OCI-LY3 (cell line): ENCODE data around the gene CORT.
"Not testable (repeated sequence)": the region's sequence is repeated elsewhere in the genome, so short reads cannot be mapped to it uniquely, and the experiment has no call there.

Source experiments
- H2AFZ ChIP-seq: fragments of 200-600, 300-600 bp; shearing (Covaris generic); 2 replicates; pipeline ENCODE4 v1.6.0; 2014; ENCODE audit warnings: antibody characterized with exemption, low read depth, low read length
- H3K27ac ChIP-seq: fragments of 200-600, 300-600 bp; sonication (generic); 2 replicates; pipeline ENCODE4 v1.5.1; 2014; ENCODE audit warnings: mild to moderate bottlenecking, low read length, moderate library complexity, mixed read lengths
- H3K27me3 ChIP-seq: fragments of 200-600, 300-600 bp; sonication (generic); 2 replicates; pipeline ENCODE4 v1.6.1; 2014; ENCODE audit warnings: low read depth, low read length, mixed read lengths
- H3K36me3 ChIP-seq: fragments of 200-600, 300-600 bp; sonication (generic); replicated peaks from 2 replicates; pipeline ENCODE3; 2014; ENCODE audit warnings: low read depth, low read length, mixed read lengths
- H3K4me1 ChIP-seq: fragments of 300-600, 200-600 bp; sonication (generic); 2 replicates; pipeline ENCODE4 v1.6.1; 2014; ENCODE audit warnings: low read length, mixed read lengths
- H3K4me2 ChIP-seq: fragments of 200-600, 300-600 bp; sonication (generic); 2 replicates; pipeline ENCODE4 v1.6.1; 2014; ENCODE audit warnings: low read length, mixed read lengths
- H3K4me3 ChIP-seq: fragments of 300-600, 200-600 bp; sonication (generic); 2 replicates; pipeline ENCODE4 v1.5.1; 2014; ENCODE audit warnings: antibody characterized with exemption, mild to moderate bottlenecking, low read length, moderate library complexity
- H3K79me2 ChIP-seq: fragments of 300-600, 200-600 bp; shearing (Covaris generic); 2 replicates; pipeline ENCODE4 v1.6.1; 2014; ENCODE audit warnings: mild to moderate bottlenecking, low read length, mixed read lengths
- H3K9ac ChIP-seq: fragments of 300-600, 200-600 bp; shearing (Covaris generic); 2 replicates; pipeline ENCODE4 v1.6.0; 2014; ENCODE audit warnings: mild to moderate bottlenecking, low read length, moderate library complexity
- H3K9me3 ChIP-seq: fragments of 200-600, 300-600 bp; shearing (Covaris generic); 2 replicates; pipeline ENCODE4 v1.6.1; 2014; ENCODE audit warnings: low read length, mixed read lengths; ENCODE audit not compliant: insufficient read depth
- H4K20me1 ChIP-seq: fragments of 200-600, 300-600 bp; sonication (generic); 2 replicates; pipeline ENCODE4 v1.6.1; 2016; ENCODE audit warnings: low read length, mixed read lengths; ENCODE audit not compliant: insufficient read depth
- EZH2phosphoT487 ChIP-seq: fragments of 200-600 bp; shearing (Covaris generic); IDR thresholded peaks from 2 replicates; pipeline ENCODE4 v1.6.1; 2018; ENCODE audit warnings: antibody characterized with exemption, mixed run types, low read depth
- TF ChIP-seq, protein P1 (sequence below): fragments of 200-600, 300-600 bp; sonication (generic); IDR thresholded peaks from 2 replicates; pipeline ENCODE4 v1.5.1; 2014; ENCODE audit warnings: antibody characterized with exemption, low read length, low read depth

Gene CORT

DNA sequence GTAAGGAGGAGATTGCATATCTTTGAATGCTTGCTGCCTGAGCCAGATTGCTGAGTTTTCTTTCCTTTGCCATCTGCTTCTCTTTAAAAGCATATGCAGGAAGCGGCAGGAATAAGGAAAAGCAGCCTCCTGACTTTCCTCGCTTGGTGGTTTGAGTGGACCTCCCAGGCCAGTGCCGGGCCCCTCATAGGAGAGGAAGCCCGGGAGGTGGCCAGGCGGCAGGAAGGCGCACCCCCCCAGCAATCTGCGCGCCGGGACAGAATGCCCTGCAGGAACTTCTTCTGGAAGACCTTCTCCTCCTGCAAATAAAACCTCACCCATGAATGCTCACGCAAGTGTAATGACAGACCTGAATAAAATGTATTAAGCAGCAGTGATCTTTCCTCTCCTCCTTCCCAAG, 1.5 kb downstream of the CORT start:
- H4K20me1 ChIP-seq: no peaks in the 10 kb centered on the region
- H3K27me3 ChIP-seq: no peaks in the 10 kb centered on the region
- H3K9ac ChIP-seq: no peak overlapping the region
- H3K27ac ChIP-seq: no peak overlapping the region
- no peak overlapping the region for H3K4me2 ChIP-seq
- no peaks in the 10 kb centered on the region for H3K4me1 ChIP-seq
- no peaks in the 10 kb centered on the region for H3K79me2 ChIP-seq
- no peak for TF ChIP-seq EZH2phosphoT487
- TF ChIP-seq, protein P1, sequence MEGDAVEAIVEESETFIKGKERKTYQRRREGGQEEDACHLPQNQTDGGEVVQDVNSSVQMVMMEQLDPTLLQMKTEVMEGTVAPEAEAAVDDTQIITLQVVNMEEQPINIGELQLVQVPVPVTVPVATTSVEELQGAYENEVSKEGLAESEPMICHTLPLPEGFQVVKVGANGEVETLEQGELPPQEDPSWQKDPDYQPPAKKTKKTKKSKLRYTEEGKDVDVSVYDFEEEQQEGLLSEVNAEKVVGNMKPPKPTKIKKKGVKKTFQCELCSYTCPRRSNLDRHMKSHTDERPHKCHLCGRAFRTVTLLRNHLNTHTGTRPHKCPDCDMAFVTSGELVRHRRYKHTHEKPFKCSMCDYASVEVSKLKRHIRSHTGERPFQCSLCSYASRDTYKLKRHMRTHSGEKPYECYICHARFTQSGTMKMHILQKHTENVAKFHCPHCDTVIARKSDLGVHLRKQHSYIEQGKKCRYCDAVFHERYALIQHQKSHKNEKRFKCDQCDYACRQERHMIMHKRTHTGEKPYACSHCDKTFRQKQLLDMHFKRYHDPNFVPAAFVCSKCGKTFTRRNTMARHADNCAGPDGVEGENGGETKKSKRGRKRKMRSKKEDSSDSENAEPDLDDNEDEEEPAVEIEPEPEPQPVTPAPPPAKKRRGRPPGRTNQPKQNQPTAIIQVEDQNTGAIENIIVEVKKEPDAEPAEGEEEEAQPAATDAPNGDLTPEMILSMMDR: no peak
- H3K4me3 ChIP-seq: no peak overlapping the region
- no peak overlapping the region for H2AFZ ChIP-seq
- H3K36me3 ChIP-seq: no peaks in the 10 kb centered on the region
- H3K9me3 ChIP-seq: no peaks in the 10 kb centered on the region

DNA sequence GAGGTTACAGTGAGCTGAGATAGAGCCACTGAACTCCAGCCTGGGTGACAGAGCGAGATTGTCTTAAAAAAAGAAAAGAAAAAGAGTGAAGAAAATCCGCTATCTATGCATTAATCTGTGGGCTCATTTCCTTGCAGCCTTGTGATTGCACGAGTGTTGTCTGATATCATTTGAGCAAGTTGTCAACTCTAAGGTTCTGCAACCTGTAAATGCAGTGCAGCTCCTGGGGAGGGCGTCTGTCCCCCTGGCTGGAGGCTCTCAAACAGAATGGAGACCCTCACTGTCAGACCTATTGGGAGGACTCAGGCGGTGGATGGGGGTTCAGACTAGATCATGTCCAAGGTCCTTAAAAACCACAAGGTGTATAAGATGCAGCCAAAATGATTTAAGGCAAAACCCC, 6.2 kb downstream of the CORT start:
- Histone ChIP-seq H3K36me3 (no peaks in the 10 kb centered on the region), H3K9ac (no peak overlapping the region), H3K4me1 (no peaks in the 10 kb centered on the region), H3K4me2 (no peak overlapping the region), H4K20me1 (no peaks in the 10 kb centered on the region), H3K27me3 (no peaks in the 10 kb centered on the region), H3K9me3 (no peaks in the 10 kb centered on the region), H3K4me3 (no peak overlapping the region), H3K27ac (no peak overlapping the region), H2AFZ (no peak overlapping the region), H3K79me2 (no peaks in the 10 kb centered on the region)
- TF ChIP-seq, protein P1: no peak
- no peak for TF ChIP-seq EZH2phosphoT487

DNA sequence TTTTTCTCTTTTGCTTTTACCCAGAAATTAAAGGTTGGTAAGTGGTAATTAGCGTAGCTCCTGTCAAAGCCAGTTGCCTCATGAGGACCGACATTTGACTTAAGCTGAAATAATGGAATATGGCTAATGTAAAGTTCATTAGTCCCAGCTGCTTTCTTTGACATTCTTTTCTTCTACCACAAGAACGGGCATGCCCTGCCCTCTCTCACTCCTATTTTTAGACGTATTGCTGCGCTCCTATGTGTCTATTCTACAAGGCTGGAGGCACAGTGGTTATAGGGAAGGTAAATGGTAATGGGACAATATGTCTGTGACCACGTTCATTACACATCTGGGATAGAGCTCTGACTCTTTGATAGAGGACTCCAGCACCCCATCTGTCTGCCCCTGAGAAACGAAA, 6.8 kb downstream of the CORT start:
- no peak overlapping the region for H2AFZ ChIP-seq
- no peak for TF ChIP-seq EZH2phosphoT487
- TF ChIP-seq, protein P1: no peak
- H3K4me2 ChIP-seq: no peak overlapping the region
- H3K9ac ChIP-seq: no peak overlapping the region
- no peaks in the 10 kb centered on the region for H4K20me1 ChIP-seq
- H3K79me2 ChIP-seq: no peaks in the 10 kb centered on the region
- H3K4me1 ChIP-seq: no peaks in the 10 kb centered on the region
- H3K9me3 ChIP-seq: no peaks in the 10 kb centered on the region
- no peak overlapping the region for H3K4me3 ChIP-seq
- H3K27ac ChIP-seq: no peak overlapping the region
- H3K36me3 ChIP-seq: no peaks in the 10 kb centered on the region
- no peaks in the 10 kb centered on the region for H3K27me3 ChIP-seq

DNA sequence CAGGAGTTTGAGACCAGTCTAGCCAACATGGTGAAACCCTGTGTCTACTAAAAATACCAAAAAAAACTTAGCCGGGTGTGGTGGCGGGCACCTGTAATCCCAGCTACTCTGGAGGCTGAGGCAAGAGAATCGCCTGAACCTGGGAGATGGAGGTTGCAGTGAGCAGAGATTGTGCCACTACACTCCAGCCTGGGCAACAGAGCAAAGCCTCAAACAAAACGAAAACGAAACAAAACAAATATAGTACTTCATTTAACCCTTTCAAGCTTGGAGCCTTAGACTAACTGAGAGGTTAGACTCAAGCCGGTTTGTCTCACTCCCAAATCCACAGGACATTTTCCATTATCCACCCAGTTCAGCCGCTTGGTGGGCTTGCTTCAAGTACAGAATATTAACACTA, 7.6 kb downstream of the CORT start:
- H2AFZ ChIP-seq, H3K36me3 ChIP-seq, H4K20me1 ChIP-seq, H3K27me3 ChIP-seq, H3K4me3 ChIP-seq, H3K9ac ChIP-seq, H3K79me2 ChIP-seq, H3K4me2 ChIP-seq, H3K27ac ChIP-seq, H3K9me3 ChIP-seq, H3K4me1 ChIP-seq: not testable (repeated sequence)

DNA sequence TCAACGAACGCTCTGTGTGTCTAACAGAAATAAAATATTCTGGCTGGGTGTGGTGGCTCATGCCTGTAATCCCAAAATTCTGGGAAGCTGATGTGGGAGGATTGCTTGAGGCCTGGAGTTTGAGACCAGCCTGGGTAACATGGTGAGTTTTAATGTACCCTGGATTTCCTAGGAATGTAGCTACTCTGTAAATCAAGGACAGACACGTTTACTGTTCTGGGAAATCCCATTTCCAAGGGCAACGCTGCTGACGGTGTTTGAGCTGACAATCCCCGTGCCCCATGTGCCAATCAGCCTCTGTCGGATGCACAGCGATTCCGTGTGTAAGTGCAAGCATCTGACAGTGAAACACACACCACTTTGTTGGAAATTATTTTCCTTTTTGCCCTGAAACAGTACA, 8.0 kb downstream of the CORT start:
- H2AFZ ChIP-seq: no peak overlapping the region
- no peaks in the 10 kb centered on the region for H4K20me1 ChIP-seq
- no peaks in the 10 kb centered on the region for H3K4me1 ChIP-seq
- H3K36me3 ChIP-seq: no peaks in the 10 kb centered on the region
- H3K9me3 ChIP-seq: no peaks in the 10 kb centered on the region
- no peak overlapping the region for H3K4me2 ChIP-seq
- no peak overlapping the region for H3K9ac ChIP-seq
- no peaks in the 10 kb centered on the region for H3K27me3 ChIP-seq
- H3K79me2 ChIP-seq: no peaks in the 10 kb centered on the region
- H3K4me3 ChIP-seq: no peak overlapping the region
- no peak for TF ChIP-seq EZH2phosphoT487
- TF ChIP-seq, protein P1: no peak
- H3K27ac ChIP-seq: no peak overlapping the region
